WI38 (cell line): ENCODE measurements around the gene BTBD10.

Experiments
- H3K4me3 ChIP-seq: 2 replicates; pipeline ENCODE4 v1.5.1; 2011; ENCODE audit warnings: low read depth, mild to moderate bottlenecking, control low read depth, low read length
- CTCF ChIP-seq: IDR thresholded peaks from 2 replicates; pipeline ENCODE4 v1.5.1; 2012; ENCODE audit warnings: low read depth, mild to moderate bottlenecking, control low read depth, low read length

The BTBD10 gene

GRCh38 chr11:13462901-13463778 lies at the start of gene BTBD10:
TSS of gene BTBD10 (minus strand) at chr11:13463222. CDS start at chr11:13445124, 18,098 bp downstream.
- TF ChIP-seq CTCF, result no peak
- H3K4me3 ChIP-seq, result peak within 1 kb of the TSS; percentile 94

DNA sequence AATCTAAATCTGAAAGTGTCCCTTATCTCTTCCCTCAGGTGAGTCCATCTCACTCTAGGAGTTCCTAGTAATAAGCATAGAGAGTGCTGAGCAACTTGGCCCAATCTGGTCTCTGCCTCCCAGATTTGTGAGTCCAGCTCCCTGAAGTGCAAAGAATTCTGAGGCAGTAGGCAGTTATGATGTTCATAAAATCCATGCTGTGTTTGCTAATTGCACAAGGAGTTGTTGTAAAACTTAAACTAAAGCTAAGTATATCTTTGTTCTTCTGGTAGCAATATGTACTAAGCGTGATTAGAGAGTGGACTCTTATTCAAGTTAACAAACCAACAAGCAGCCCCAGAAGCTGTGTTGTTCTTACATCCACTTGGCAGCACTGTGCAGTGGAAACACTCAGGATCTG lies 40.4 kb upstream of the BTBD10 start:
- no peak for TF ChIP-seq CTCF
- no peak overlapping the region for H3K4me3 ChIP-seq

- TF ChIP-seq CTCF, result no peak
- no peak overlapping the region for H3K4me3 ChIP-seq
These were observed 39.5 kb upstream of the BTBD10 start for GRCh38 chr11:13502492-13502891.

GRCh38 chr11:13495929-13496328 lies 32.9 kb upstream of the BTBD10 start, which contains the start of gene PTH:
TSS of gene PTH (minus strand) at chr11:13495997. CDS start at chr11:13492855, 3,142 bp downstream.
- H3K4me3 ChIP-seq, result no peak within 1 kb of the TSS
- TF ChIP-seq CTCF, result no peak

GRCh38 chr11:13494051-13494450 lies 31.0 kb upstream of the BTBD10 start:
- no peak overlapping the region for H3K4me3 ChIP-seq
- no peak for TF ChIP-seq CTCF

DNA sequence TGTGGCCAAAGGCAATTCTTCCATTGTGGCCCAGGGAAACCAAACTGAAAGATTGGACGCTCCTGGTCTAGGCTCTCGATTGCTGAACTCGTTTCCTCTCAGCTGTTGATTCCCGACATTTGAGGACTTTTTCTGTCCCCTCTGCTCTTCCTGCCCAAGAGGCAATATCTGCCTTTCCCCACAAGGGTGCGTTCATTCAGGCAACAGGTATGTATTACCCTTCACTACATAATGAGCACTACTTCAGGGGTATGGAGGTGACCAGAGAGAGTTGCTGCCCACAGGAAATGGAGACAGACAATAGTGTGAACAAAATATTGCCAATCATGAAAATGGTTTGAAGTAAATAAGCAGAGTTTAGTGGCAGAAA lies 24.6 kb upstream of the BTBD10 start:
- TF ChIP-seq CTCF, result no peak
- no peak overlapping the region for H3K4me3 ChIP-seq

GRCh38 chr11:13486926-13487660 lies 24.1 kb upstream of the BTBD10 start:
- peak; percentile 58 for TF ChIP-seq CTCF
- H3K4me3 ChIP-seq, result no peak overlapping the region
